Fibroblast of skin of left quadriceps (primary cell): Measurements from ENCODE around the gene SMG5.

Source experiments
- DNase-seq, 2 experiments: peaks; one replicate each; pipeline ENCODE4 v3.0.0-alpha.2; 2013; ENCODE audit warnings: low read depth in 2 of 2

Gene SMG5

DNA sequence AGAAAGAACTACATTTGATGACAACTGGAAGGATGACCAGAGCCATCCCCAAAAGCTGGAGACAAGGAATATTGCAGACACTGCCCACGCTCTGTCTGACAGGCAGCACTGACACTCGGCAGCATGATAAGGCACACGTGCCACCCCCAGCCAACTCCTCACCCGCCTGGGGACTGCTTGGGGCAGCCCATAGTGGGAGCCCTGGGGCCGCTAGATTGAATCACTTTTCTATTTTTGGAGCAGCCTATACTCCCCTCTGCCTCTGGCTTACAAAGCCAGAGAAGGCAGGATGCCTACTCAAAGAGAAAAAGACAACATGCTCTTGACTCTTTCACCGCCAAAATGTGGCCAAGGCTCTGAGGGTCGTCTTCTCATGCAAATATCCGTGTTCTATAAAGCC is 1.3 kb downstream of the SMG5 start:
- DNase-seq = no peak

DNA sequence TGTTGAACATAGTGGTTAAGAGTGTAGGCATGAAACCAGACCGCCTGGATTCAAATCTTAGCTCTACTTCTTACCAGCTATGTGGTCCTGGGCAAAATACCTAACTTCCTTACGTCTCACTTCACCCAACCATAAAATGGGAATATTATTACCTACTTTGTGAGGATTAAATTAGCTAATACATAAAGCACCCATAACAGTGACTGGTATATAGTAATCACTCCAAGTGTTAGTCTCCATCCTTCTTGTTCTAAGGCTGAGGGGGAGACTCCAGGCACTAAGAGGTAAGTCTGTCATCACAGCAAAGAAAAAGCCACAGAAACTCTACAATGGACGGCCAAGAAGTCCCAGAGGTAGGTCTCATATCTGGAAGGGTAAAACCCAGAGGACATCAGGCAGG is 2.8 kb downstream of the SMG5 start:
- no peak for DNase-seq

DNA sequence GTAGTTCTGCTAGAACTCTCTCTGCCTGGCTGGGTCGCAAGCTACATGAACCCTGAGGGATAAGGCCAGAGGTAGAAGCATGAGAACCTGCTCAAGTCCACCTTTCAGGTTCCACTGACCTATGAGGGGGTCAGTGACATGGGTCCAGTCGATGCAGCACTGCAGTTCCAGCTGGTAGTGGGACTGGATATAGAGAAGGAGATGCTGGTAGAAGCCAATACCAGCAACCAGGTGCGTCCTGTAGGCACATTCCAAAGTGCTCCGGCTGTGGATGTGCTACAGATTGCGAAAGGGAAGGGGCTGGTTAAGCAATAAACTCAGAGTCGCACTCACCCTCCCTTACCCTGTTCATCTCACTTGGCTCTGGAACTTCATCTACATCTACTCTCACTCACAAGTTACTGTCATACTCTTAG is 5.7 kb downstream of the SMG5 start:
- DNase-seq = no peak

DNA sequence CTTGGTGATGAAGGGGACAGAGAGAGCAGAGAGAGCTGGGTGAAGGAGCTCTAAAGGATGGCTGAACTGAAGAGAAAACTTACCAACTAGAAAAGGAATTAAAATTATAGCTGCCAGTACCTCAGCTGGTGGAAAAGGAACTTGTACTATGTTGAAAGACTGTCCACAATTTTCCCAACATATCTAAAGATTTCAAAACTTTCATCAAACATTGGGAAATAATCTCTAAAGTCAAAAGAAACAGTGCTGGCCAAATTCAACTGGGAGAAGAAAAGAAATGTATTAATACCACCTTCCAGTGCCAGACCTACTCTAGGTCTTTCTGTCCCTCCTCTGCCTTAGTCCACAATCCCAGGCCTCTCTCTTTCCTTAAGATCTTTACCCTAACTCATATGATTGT is 6.1 kb downstream of the SMG5 start:
- no peak for DNase-seq

DNA sequence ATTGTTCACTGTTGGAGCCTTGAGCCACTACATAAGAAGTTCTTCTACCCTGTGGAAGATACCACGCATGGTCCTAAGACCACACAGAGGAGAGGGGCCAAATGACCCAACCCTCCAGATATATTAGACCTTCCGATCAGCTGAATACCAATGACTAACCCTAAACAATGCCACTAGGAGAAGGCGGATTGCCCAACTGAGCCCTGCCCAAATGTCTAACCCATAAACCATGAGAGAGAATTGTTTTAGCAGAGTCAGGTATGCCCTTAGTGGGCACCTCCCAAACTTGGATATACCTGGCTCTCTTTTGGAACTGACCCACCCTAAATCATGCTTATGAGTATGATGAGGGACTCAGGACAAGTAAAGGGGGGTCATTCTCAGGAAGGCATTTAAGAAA is 12.3 kb downstream of the SMG5 start:
- DNase-seq = no peak

DNA sequence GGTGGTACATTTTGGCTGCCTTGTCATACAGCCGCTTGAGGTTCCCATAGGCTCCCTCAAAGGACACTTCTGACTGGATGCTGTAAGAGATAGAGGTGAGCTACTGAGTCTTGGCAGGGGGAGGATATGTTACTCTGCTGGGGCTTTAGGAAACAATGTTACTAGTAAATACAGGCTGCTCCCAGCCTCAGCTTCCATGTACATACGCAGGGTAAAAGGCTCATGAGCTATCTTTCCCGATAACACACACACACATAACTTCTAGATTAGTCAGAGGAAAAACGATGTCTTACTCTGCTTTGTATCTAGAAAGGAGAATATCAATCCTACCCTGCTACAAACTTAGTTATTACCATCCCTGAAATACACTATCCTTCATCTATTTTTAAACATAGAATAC is 14.3 kb downstream of the SMG5 start:
- DNase-seq = no peak

DNA sequence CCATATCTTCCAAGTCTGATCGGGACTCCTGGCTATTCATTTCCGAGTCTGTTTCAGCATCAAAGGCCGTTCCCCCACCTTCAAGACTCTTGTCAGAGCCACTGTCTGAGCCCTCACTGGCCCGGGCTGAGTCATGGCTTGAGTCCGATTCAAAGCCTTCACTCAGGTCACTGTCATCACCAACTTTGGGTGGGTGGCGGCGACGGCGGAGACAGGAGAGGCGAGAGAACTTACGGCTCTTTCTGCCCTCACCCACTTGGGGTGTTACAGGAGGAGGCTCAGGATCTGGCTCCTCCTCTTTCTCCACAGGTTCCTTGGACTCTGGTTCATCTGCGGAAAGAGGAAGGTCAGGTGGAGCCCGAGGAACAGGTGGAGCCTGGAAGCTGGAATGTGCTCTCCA is 16.6 kb downstream of the SMG5 start:
- DNase-seq = no peak

DNA sequence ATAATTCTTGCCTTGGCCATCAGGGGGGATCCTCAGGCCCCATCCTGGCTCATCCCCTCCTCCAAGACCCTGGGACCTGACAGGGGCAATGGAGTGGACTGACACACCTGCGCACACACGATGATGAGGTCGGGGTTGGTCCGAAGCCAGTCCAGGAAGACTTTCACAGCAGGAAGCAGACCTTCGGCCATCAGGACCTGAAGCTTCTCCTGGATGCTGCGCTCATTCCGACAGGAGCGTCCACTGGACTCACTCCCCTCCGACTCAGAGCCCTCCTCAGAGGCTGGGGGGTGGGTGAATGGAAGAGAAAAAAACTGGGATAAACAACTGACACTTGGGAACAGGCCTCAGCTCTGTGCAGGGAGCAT is 19.4 kb downstream of the SMG5 start:
- no peak for DNase-seq

DNA sequence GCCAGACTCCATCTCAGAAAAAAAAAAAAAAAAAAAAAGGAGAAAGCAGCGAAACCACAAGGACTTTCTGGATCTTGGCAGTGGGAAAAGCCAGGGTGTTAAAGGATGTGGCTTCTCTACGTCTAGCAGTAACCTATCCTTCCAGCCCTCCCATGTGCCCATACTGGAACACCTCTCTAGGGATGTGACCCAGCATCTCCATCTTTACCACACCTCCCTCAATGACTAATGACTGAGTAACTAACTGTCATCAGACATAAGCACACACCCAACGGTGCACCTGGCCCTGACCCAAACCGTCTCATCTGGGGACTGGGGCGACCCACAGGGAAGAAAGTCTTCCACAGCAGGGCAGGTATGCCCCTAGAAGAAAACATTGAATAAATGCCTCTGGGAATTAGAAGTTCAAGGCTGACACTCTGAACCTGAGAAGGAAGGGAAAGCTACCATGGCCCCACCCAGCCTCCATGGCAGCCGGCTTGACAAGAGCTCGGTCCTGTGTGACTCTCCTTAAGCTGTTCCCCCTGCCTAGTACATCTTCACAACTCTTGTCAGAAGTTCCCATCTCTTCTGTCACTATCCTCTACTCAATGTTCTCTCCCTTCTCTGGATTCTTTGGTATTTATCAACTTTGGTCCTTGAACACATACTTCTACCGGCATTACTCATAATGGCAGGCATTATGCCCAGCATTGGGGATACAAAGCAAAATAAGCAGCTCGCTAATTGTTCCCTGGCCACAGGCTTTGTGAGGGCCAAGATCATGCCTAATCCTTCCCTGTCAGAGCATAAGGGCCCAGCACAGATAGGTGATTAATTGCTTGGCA is 20.0 kb downstream of the SMG5 start:
- peak; percentile 35 to 37 for DNase-seq

DNA sequence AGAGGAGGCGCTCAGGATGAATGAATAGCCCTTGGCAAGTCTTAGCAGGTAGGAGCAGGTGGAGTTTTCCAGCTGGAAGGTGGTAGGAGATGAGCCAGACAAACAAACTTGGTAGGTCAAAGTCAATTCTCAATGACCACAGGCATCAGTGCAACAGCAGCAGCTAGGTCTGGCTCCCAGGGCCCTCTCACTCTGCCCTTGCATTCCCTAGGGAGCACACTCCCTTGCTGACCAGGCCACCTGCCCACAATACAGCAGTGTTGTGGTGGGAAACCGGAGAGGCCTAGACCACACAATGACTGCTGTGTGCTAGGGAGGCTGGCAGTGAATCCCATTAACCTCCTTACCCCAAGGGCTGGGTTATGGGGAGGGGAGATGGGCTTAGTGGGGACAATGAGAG is 21.7 kb downstream of the SMG5 start:
- no peak for DNase-seq

DNA sequence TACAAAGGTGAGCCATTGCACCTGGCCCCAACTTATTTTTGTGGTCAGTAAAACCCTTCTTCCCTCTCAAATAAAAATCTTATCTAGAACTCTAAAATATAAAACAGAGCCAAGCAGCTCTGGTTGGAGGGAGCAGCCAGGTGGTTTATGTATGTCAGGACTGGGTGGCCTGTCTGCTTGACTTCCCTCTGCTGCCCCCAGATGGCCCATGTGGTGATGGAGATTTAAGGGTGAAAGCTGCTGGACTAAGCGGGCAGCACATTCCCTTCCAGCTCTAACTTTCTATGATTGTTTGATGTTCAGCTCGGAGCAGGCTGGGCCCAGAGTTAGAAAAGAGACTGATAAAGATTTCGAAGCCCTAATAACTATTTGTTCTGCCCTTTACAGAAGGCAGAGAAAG is 22.8 kb downstream of the SMG5 start:
- no peak for DNase-seq

DNA sequence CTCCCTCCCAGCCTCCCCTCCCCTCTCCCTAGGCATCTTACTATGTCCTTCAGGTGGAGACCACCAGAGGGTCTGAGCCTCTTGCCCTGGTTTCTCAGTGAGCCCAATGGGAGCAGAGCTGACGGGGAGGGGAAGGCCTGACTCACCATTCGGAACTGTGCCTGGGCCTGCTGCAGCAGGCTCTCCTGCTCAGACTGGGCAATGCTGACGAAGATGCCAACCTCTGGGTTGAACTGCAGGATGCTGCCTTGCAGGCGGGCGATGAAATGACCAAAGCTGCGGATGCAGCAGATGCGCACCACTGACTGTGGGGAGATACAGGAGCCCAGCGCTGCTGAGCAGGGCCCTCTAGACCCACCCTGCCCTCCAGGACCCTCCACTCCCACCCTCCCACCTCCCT is 23.8 kb downstream of the SMG5 start:
- DNase-seq = no peak

DNA sequence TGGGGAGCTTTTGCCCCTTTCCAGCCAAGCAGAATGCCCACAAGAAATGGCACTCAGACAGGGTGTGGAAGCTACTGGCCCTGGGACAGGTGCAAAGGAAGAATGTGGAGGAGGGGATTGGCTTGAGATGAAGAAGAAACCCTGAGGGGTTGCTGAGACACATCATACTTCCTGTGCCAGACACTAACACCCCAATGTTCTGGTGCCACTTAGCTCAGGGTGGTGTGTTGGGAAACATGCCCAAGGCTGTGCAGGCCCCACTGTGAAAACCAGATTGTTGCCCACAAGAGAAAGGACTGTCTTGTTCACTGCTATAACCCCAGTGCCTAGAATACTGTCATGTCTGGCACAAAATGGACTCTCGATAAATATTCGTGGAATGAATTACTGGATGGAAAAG is 24.9 kb downstream of the SMG5 start:
- DNase-seq = no peak

DNA sequence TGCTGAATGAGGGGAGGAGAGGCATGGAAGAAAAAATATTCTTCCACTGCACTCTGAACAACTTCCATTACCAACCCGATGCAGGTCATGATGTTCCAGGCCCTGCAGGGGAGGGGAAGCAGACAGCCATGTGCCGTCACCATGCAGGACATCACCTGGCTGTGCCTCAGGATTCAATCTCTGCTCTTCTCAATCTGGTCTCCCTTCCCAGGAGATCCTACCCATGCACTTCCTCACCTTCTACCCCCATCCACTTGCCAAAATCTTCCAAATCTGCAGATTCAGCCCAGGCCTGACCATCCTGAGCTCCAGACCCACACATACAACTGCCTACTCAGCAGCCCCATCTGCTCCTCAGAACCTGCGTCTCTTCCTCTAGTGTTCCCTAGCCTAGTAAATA is 29.0 kb downstream of the SMG5 start:
- DNase-seq = no peak

DNA sequence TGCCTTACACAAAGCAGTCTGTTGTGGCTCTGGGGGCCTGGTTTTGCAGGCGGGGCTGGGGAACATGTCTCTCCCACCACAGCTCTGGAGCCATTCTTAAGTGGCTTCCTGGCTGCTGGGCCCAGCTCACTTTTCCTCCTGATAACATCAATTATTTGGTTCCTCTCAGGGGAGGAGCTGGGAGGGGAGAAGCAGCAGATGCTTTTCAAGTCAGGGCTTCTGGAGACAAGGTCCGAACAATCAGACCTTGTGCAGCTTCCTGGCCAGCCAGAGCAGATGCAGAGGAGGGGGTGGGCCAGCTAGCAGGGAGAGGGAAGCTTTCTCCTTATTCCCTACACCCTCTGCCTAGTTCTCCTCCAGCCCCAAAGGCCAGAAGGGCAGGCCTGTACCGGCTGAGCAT is 31.1 kb downstream of the SMG5 start:
- no peak for DNase-seq

DNA sequence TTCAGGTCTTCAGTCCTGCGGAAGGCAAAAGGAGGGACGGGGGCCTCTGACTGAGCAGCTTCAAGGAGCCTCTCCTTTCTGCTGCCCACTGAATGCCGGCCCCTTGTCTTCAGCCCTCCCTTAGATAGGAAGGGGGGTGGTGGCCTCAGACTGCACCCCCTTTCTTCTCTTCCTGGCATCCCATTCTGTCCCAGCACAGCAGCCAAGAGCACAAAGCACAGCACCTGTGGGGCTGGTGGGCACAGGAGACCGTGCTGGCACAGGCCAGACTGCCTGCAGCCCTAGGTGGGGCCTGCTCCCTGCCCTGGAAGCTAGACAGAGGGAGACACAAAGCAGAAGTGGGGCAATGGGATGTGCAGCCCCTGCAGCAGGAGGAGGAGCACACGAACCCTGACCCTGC is 33.0 kb downstream of the SMG5 start:
- no peak for DNase-seq

DNA sequence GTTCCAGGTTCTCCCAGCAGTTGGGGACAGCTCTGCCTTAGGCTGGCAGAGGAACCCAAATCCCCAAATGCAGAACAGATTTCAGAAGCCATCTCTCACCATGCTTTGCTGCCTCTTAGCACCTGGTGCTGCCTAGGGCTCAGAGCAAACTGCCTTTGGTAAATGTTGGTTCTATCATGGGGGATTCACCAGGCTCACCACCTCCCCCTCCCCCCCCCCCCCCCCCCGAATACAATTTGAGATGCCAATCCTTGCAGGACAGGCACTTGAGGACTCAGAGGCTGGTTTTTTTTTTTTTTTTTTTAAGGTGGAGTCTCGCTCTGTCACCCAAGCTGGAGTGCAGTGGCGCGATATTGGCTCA is 34.3 kb downstream of the SMG5 start:
- DNase-seq = no peak

DNA sequence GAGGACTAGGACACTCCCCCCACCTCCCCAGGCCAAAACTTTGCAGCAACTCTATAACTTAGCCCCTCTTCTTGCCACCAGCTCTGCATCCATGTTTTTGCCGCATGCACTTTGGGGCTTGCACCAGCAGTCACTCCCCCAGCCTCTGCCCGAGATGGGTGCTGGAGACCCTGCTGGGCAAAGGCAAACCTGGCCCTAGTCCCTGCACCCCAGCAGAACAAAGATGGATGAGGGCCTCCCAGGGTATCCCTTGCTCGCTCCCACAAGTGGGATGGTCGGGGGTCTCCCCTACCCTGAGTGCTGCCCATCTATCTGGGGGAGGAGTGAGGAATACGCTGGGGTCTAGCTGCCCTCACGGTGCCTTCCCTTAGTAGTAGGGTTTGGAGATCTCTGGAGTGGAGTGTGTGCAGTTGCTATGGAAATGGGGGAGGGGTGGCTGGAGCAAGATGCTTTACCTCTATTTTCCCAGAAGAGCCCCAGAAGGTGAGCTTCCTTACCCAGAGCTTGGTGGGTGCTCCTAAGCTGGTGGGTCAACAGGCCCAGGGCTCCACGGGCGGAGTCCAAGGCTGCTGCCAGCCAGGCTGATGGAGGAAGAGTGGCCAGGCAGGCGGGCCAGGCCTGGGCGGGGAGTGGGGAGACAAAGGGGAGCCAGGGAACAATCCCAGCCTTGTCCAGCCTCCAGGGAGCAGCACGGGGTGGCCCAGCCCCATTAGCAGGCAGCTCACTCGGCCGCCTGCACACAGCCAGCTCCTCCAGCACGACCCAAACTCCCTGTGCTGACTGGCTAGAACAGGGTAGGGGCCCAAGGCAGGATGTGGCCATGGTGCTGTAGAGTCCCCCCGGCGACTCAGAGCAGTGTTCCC is 34.9 kb downstream of the SMG5 start, which contains the start of gene PAQR6:
Gene PAQR6, minus strand, starts transcription at position 597 of the 863 bp plus-strand sequence. CDS start 1,325 bp downstream, outside the sequence.
- DNase-seq = no peak

DNA sequence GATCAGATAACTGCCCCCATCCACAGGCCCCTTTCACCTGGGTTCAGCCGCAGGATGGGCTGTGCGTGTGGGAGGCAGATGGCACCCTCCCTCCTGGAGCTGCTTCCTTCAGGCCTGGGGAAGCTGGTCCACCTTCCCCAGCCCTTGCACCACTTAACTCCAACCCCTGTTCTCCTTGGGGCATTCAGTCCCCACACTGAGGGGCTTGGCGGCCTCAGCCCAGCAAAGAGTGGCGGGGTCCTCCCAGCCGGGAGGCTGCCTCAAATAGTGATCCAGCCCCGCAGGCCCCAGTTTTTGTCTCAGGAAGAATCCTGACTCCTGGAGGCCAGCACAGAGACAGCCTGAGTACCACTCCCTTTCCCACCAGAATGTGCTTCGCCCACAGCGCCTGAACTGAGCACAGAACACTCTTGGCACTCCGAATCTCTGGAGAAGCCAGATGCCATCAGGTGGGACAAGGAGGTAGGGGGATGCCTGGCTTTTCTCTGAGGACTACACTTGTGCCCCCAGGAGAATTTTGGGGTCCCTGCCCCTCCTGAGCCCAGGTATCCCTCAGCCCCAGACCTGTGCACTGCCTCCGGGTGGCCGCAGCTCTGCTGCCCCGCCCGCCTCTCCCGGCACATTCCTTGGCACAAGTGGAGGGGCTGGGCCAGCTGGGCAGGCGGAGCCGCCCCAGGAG is 35.7 kb downstream of the SMG5 start:
- DNase-seq = no peak

DNA sequence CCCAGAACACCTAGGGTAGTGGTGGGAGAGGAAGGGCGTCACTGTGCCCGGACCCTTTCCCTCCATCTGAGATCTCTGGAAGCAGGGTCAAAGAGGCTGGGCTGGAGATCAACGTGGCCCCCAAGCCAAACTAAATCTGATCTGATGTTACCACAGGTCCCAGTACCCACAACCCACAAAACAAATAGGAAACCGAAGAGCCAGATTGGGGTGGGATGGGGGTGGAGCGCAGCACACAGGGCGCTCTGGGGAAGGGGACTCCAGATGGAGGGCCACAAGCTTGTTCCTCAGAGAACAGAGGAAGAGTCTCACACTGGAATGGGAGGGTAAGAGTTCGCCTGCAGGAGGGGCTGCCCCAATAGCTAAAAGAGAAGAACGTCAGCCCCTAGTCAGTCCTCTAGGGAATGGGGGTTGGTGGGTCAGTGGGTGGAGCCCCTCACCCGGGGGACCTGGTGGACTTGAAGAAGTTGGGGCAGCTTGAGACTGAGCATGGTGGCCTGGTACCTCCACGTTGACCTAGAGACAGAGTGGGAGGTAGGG is 36.3 kb downstream of the SMG5 start:
- no peak for DNase-seq

DNA sequence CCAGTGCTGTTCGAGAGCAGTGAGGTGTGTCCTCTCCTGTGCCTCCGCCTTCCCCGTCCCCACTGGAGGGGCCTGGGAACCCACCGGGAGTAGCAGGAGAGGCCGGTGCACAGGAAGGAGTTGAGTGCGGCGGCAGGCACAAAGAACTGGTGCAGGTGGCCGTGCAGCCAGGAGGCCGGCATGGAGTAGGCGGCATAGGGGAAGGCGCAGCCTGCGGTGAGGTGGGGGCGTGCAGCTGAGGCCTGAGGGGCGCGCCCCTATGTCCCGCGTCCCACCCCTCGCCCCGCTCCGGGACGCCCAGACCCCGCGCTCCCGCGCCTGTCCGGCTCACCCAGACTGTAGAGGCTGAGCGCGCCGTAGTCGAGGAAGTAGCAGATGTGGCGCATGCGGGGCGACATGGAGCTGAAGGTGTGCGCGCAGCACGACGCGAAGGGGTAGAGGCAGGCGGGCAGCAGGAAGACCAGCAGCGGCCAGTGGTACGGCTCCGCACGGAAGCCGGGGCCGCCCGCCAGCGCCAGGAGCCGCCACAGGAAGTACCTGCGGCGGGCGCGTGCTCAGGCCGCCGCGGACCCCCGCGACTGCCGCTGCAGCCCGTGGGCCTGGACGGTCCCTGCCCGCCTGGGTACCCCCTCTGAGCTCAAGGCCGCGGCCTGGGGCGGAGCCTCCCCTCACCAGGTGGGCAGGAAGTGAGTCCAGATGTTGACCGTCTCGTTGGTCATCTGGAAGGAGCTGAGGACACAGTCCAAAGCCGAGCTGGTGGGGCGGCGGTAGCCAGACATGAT is 37.0 kb downstream of the SMG5 start:
- DNase-seq = no peak

DNA sequence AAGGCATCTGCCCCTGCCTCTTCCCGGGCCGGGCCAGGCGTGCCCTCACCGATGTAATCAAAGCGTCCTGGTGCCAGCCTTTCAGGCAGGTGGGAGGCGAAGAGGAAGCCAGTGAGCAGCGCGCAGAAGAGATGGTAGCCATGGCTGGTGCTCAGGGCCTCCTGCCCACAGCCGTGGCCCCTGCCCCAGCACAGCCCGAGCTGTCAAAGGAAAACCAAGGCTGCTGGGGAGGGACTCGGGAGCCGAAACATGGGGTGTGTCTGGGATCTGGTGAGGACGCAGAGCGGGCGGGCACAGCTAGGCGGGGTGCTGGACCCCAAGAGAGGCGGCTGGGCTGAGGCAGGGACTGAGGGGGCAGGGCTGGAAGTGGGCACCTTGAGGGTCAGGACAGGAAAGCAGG is 37.9 kb downstream of the SMG5 start:
- DNase-seq = no peak
